ENCODE data around the gene NBAS. TPM values are rescaled to one million over a fixed set of nuclear protein-coding genes. Genes with fewer than 3 reads are reported as not detected.

The NBAS gene
- total RNA-seq, 4 donors from 2014 or later, result 22.8 to 32.0 (median 23.7) TPM

- TF ChIP-seq CTCF (IDR thresholded peaks at IDR 0.05) (no peak), POLR2A (IDR thresholded peaks at IDR 0.05) (no peak)
- 92% methylated on average over 1 of the region's 1 CpG for WGBS, 2 donors
- H3K36me3 ChIP-seq, result peaks cover 0 to 7% (median 0%) of the 10 kb centered on the region in 3 donors
- H3K4me3 ChIP-seq, result no peak overlapping the region
- H3K9me3 ChIP-seq, result no peaks in the 10 kb centered on the region
- DNase-seq, result no peak
- no peaks in the 10 kb centered on the region for H3K4me1 ChIP-seq
- H3K27me3 ChIP-seq, result no peaks in the 10 kb centered on the region
- intact Hi-C loops (cut with DNase I), result no loop called here
- no peak overlapping the region for H3K27ac ChIP-seq
Observed at GRCh38 chr2:15201009-15201408, 360.1 kb downstream of the NBAS start.

GRCh38 chr2:15200581-15200980 lies 360.6 kb downstream of the NBAS start:
- intact Hi-C loops (cut with DNase I), result no loop called here
- no peak overlapping the region for H3K4me3 ChIP-seq
- no peaks in the 10 kb centered on the region for H3K4me1 ChIP-seq
- H3K9me3 ChIP-seq, result no peaks in the 10 kb centered on the region
- peaks cover 0 to 3% (median 0%) of the 10 kb centered on the region in 3 donors for H3K36me3 ChIP-seq
- no peak for DNase-seq
- no peak overlapping the region for H3K27ac ChIP-seq
- H3K27me3 ChIP-seq, result no peaks in the 10 kb centered on the region
- TF ChIP-seq POLR2A (IDR thresholded peaks at IDR 0.05) (no peak), CTCF (IDR thresholded peaks at IDR 0.05) (no peak)

- H3K27ac ChIP-seq, result no peak overlapping the region
- no peaks in the 10 kb centered on the region for H3K4me1 ChIP-seq
- intact Hi-C loops (cut with DNase I), result no loop called here
- WGBS, 2 donors, result 91 to 95% methylated on average over 3 of the region's 3 CpGs
- H3K9me3 ChIP-seq, result no peaks in the 10 kb centered on the region
- DNase-seq, result no peak
- no peak overlapping the region for H3K4me3 ChIP-seq
- H3K27me3 ChIP-seq, result no peaks in the 10 kb centered on the region
- TF ChIP-seq POLR2A (IDR thresholded peaks at IDR 0.05), result no peak
- no peak for TF ChIP-seq CTCF (IDR thresholded peaks at IDR 0.05)
- H3K36me3 ChIP-seq, result no peaks in the 10 kb centered on the region
Observed at GRCh38 chr2:15198051-15198450, 363.1 kb downstream of the NBAS start.

- WGBS, 2 donors, result 84 to 93% methylated on average over 4 of the region's 4 CpGs
- H3K4me1 ChIP-seq, result no peaks in the 10 kb centered on the region
- H3K4me3 ChIP-seq, result no peak overlapping the region
- DNase-seq, result no peak
- H3K27me3 ChIP-seq, result no peaks in the 10 kb centered on the region
- H3K27ac ChIP-seq, result no peak overlapping the region
- no peaks in the 10 kb centered on the region for H3K9me3 ChIP-seq
- intact Hi-C loops (cut with DNase I), result no loop called here
- H3K36me3 ChIP-seq, result no peaks in the 10 kb centered on the region
- TF ChIP-seq POLR2A (IDR thresholded peaks at IDR 0.05) (no peak), CTCF (IDR thresholded peaks at IDR 0.05) (no peak)
Observed at GRCh38 chr2:15195813-15196212, 365.3 kb downstream of the NBAS start.

GRCh38 chr2:15191789-15192188 lies 369.3 kb downstream of the NBAS start:
- Histone ChIP-seq H3K36me3 (peaks cover 0 to 34% (median 0%) of the 10 kb centered on the region in 3 donors), H3K9me3 (no peaks in the 10 kb centered on the region), H3K4me3 (no peak overlapping the region), H3K27ac (no peak overlapping the region), H3K27me3 (no peaks in the 10 kb centered on the region), H3K4me1 (no peaks in the 10 kb centered on the region)
- no peak for TF ChIP-seq CTCF (IDR thresholded peaks at IDR 0.05)
- TF ChIP-seq POLR2A (IDR thresholded peaks at IDR 0.05), result no peak
- WGBS, 2 donors, result 88 to 96% methylated on average over 4 of the region's 4 CpGs
- intact Hi-C loops (cut with DNase I), result no loop called here
- DNase-seq, result no peak

All from esophagus squamous epithelium (tissue), 5 donors.